ENCODE measurements around the gene CMTM1.
"Not testable (repeated sequence)": the region's sequence is repeated elsewhere in the genome, so short reads cannot be mapped to it uniquely, and the experiment has no call there.

Gene CMTM1

GRCh38 chr16:66563574-66564334 is 2.5 kb upstream of the CMTM1 start:
- DNase-seq: no peak

- DNase-seq: not testable (repeated sequence)
Observed at GRCh38 chr16:66567270-66567669, 1.0 kb downstream of the CMTM1 start.

- DNase-seq: no peak
Observed at GRCh38 chr16:66568355-66568754, 2.1 kb downstream of the CMTM1 start.

- no peak for DNase-seq
Observed at GRCh38 chr16:66569131-66569530, 2.9 kb downstream of the CMTM1 start.

GRCh38 chr16:66569827-66570405 is 3.7 kb downstream of the CMTM1 start:
- DNase-seq: no peak

- no peak for DNase-seq
Observed at GRCh38 chr16:66572356-66572755, 6.1 kb downstream of the CMTM1 start.

GRCh38 chr16:66574081-66574480 is 7.8 kb downstream of the CMTM1 start:
- DNase-seq: no peak

GRCh38 chr16:66574531-66574930 is 8.3 kb downstream of the CMTM1 start:
- no peak for DNase-seq

GRCh38 chr16:66575060-66575459 is 8.8 kb downstream of the CMTM1 start:
- DNase-seq: no peak

GRCh38 chr16:66576296-66576695 is 10.1 kb downstream of the CMTM1 start:
- no peak for DNase-seq

GRCh38 chr16:66578651-66579531 is 12.7 kb downstream of the CMTM1 start, which contains the start of gene CMTM2:
Gene CMTM2, plus strand, starts transcription at chr16:66579463. Its CDS starts 145 bp downstream, at chr16:66579608.
- no peak for DNase-seq

GRCh38 chr16:66580605-66581209 is 14.5 kb downstream of the CMTM1 start:
- no peak for DNase-seq

- no peak for DNase-seq
Observed at GRCh38 chr16:66581246-66581952, 15.2 kb downstream of the CMTM1 start.

GRCh38 chr16:66585481-66586239 is 19.4 kb downstream of the CMTM1 start:
- peak in 1 of 2 donors; percentile 22 for DNase-seq

GRCh38 chr16:66587881-66588600 is 21.8 kb downstream of the CMTM1 start:
- no peak for DNase-seq

- peak; percentile 77 to 83 for DNase-seq
Observed at GRCh38 chr16:66588981-66589713, 22.9 kb downstream of the CMTM1 start.

GRCh38 chr16:66590322-66590721 is 24.1 kb downstream of the CMTM1 start:
- peak in 1 of 2 donors; percentile 49 for DNase-seq

GRCh38 chr16:66591018-66591417 is 24.8 kb downstream of the CMTM1 start:
- no peak for DNase-seq

- DNase-seq: no peak
Observed at GRCh38 chr16:66592241-66592640, 26.0 kb downstream of the CMTM1 start.

GRCh38 chr16:66592814-66593213 is 26.6 kb downstream of the CMTM1 start:
- DNase-seq: no peak
